Fibroblast of pulmonary artery (primary cell): ENCODE data around the gene ITPR3.

Experiments
- DNase-seq: peaks from one replicate; pipeline ENCODE4 v3.0.0-alpha.2; 2010; ENCODE audit warnings: low read depth
- H3K4me3 ChIP-seq: replicated peaks from 2 replicates; pipeline ENCODE4 v1.5.1; 2011; ENCODE audit warnings: low read depth, mild to moderate bottlenecking, control low read depth, low read length, moderate library complexity
- TF ChIP-seq, protein P1 (sequence below): IDR thresholded peaks from 2 replicates; pipeline ENCODE4 v1.5.1; 2011; ENCODE audit warnings: mild to moderate bottlenecking, control low read depth, low read length, inconsistent platforms; ENCODE audit errors: missing control alignments

Gene ITPR3

DNA sequence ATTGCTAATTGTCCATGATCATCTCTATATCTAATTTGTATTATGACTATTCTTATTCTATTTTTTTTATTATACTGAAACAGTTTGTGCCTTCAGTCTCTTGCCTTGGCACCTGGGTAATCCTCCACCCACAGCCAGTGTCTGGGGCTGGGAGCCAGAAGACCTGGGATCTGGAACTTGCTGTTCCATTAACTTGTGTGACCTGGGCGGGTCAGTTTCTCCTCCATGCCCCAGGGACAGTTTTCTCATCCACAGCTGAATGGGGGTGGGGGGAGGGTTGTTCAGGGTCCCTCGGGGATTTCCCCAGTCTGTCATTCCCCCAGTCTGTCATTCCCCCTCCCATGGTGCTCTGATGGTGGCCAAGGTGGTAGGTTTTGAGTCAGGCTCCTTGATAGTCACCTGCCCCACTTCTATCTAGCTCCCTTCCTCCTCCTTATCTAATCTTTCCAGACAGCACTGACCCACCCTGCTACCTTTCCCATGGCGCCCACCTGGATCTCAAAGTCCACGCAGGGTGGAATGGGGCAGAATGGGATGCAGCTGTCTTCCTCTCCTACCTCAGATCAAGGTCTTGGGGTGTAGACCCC, 10.9 kb downstream of the ITPR3 start:
- no peak for DNase-seq
- TF ChIP-seq, protein P1, sequence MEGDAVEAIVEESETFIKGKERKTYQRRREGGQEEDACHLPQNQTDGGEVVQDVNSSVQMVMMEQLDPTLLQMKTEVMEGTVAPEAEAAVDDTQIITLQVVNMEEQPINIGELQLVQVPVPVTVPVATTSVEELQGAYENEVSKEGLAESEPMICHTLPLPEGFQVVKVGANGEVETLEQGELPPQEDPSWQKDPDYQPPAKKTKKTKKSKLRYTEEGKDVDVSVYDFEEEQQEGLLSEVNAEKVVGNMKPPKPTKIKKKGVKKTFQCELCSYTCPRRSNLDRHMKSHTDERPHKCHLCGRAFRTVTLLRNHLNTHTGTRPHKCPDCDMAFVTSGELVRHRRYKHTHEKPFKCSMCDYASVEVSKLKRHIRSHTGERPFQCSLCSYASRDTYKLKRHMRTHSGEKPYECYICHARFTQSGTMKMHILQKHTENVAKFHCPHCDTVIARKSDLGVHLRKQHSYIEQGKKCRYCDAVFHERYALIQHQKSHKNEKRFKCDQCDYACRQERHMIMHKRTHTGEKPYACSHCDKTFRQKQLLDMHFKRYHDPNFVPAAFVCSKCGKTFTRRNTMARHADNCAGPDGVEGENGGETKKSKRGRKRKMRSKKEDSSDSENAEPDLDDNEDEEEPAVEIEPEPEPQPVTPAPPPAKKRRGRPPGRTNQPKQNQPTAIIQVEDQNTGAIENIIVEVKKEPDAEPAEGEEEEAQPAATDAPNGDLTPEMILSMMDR, result no peak
- no peak overlapping the region for H3K4me3 ChIP-seq

DNA sequence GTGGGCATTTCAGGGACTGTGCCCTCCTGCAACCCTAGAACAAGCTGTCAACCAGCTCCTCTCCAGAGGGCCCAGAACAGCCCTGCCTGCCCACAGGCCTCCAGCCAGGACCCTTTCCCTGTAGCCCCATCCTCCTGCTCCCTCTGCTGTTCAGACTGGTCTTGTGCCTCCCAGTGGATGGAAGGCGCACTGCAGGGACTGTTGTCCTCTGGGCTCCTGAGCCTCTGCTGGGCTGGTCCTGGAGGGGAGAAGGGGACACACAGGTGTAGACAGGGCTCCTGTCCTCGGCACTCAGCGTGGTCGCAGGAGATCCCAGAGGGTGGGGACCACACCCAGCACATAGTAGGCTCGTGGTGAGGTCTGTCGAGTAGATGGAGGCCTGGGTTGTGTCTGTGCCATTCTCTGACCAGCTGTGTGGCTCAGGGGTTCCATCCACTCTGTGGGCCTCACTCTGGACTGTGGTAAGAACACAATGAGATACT, 11.5 kb downstream of the ITPR3 start:
- TF ChIP-seq, protein P1, result peak; percentile 84
- no peak overlapping the region for H3K4me3 ChIP-seq
- peak; percentile 48 for DNase-seq

DNA sequence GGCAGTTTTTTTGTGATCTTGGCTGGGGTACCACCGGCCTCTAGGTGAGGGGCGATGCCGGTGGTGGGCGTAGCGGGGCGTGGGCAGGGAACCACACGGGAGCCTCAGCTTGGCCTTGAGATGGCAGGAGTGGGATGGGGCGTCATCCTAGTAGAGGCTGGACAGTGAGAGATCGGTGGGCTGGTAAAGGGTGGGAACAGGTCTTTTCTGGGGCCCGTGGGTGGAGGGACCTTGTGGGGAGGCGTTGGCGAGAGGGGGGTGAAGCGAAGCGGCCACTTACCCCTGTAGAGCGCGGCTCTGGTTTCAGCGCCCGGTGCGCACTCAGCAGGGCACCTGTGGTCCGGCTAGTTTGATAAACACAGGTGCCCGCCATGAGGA, 12.0 kb downstream of the ITPR3 start:
- TF ChIP-seq, protein P1, result no peak
- no peak for DNase-seq
- peak overlapping the region; percentile 40 for H3K4me3 ChIP-seq

DNA sequence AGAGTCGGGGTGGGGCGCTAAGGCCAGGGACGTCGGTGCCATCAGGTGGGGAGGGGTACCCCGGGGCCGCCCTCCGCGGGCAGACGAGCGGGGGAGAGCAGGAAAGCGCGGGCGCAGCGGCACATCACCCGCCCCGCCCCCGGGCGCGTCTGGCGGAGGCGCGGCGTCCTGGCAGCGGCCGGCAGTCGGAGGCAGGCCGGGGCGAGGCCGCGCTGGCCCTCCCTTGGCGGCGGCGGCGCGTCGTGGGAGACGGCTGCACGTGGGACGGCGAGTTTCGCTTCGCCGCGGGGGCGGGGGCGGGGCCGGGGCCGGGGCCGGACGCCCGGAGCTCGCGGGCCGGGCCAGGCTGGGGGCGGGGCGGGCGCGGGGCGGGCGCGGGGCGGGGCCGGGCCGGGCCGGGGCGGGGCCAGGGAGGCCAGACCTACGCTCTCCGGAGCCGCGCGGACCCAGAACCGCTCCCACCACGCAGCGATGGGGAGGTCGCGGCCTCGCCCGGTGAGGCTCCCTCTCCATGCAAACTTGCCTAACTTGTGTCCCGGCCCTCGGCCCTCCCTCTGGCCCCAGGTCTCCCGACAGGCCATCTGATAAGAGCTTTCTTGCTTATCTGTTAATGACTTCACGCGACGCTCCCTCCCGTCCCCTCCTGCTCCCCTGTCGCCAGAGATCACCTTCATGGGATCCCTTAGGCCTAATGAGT, 12.5 kb downstream of the ITPR3 start:
- DNase-seq, result peak; percentile 62
- H3K4me3 ChIP-seq, result peak overlapping the region; percentile 51
- TF ChIP-seq, protein P1, result no peak

DNA sequence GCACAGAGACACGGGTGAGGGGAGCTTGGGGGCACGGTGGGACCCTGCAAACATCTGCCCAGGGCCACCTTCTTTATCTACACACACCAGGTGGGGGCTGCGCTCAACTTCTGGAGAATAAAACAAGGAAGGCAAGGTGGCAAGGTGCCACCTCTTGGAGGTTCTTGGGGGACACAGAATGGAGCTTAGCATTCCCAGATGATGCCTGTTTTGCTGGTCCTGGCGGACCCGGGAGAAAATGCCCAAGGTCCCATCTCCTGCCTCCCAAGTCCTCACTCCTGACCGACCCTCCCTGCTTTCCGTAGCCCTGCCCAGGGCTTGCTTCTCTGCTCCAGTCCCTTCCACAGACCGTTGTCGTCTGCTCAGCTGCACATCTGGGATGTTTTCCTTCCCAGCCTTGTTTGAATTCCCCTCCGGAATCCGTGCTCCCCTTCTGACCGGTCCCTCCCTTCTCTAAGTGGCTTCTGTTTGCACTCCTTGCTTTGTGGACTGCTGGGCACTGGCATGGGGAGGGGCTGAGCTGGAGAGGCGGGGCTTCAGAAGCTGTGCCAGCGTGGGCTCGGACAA, 13.1 kb downstream of the ITPR3 start:
- TF ChIP-seq, protein P1, result no peak
- H3K4me3 ChIP-seq, result peak overlapping the region; percentile 51
- no peak for DNase-seq

DNA sequence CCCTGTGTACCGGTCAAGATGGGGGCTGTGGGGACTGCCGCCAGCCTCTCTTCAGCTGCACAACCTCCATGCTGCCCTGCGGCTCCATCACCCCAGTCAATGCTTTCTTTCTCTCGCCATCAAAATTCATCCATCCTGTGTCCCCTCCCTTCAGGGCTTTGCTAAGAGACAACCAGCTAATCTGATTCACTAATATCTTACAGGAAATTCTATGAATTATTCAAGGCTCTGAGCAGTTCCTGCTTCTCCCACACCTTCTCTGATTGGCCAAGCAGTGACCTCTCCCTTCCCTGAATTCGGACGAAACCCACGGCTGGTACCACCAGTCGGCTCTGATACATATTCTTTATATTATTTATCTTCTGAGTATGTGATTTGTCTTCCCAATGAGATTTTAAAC, 13.8 kb downstream of the ITPR3 start:
- no peak overlapping the region for H3K4me3 ChIP-seq
- no peak for DNase-seq
- TF ChIP-seq, protein P1, result no peak

DNA sequence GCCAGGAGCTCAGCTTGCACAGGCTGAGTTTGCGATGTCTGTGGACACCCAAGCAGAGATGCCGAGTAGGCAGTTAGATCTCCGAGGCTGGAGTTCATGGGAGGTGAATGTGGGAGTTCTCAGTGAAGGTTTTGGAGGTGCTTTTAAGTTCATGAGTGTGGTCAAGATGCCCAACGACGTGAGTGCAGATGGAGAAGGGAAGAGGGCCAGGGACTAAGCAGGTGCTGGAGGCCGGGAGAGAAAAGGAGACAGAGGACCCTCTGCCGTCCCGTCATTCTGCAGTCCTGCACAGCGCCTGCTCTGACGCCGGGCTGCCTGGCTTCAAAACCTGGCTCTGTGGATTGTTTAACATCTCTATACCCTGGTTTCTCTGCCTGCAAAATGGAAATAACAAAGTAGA, 15.5 kb downstream of the ITPR3 start:
- TF ChIP-seq, protein P1, result no peak
- DNase-seq, result no peak
- H3K4me3 ChIP-seq, result no peak overlapping the region
